Suppressor macrophage (primary cell): ENCODE data around the gene PDE4D.
"Not testable (repeated sequence)": the region's sequence is repeated elsewhere in the genome, so short reads cannot be mapped to it uniquely, and the experiment has no call there.

Source experiments
- DNase-seq, 4 experiments: peaks; one replicate each; pipeline ENCODE4 v3.0.0-alpha.2; 2020 to 2022

Gene PDE4D

GRCh38 chr5:59600998-59601397, 292.5 kb downstream of the PDE4D start:
- DNase-seq = no peak

DNA sequence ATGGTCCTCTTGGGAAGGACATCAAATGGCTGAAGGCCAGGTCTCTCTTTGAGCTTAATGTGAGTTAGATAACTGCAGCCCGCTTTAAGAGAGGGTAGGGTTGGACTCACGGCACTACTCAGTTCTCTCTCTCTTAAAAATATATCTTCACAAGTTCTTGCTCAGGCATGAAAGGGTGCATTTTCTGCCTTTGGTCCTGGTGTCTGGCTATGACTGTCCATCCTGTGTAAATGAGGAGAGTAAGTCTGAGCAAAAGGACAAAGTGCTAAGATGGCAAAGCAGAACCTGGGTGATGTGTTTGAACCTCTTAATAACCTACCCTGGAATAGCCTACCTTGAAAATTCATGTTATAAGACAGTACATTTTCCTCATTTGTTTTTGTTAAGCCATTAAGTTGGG, 293.4 kb downstream of the PDE4D start:
- no peak for DNase-seq

GRCh38 chr5:59599729-59600128, 293.8 kb downstream of the PDE4D start:
- no peak for DNase-seq

DNA sequence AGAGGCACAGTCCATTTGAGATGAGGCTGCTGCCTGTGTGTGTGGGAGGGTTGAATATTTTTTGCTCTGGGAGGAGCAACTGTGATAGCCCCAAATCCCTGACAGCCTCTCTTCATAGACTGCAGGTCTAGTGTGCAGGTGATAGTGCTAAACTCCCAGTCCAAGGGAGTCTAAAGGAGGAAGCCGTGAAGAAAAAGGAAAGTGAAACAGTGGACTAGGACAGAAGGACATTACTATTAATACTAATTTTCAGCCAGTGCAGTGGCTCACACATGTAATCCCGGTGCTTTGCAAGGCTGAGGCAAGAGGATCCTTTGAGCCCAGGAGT, 295.0 kb downstream of the PDE4D start:
- DNase-seq = peak; percentile 16 to 48 (median 21)

DNA sequence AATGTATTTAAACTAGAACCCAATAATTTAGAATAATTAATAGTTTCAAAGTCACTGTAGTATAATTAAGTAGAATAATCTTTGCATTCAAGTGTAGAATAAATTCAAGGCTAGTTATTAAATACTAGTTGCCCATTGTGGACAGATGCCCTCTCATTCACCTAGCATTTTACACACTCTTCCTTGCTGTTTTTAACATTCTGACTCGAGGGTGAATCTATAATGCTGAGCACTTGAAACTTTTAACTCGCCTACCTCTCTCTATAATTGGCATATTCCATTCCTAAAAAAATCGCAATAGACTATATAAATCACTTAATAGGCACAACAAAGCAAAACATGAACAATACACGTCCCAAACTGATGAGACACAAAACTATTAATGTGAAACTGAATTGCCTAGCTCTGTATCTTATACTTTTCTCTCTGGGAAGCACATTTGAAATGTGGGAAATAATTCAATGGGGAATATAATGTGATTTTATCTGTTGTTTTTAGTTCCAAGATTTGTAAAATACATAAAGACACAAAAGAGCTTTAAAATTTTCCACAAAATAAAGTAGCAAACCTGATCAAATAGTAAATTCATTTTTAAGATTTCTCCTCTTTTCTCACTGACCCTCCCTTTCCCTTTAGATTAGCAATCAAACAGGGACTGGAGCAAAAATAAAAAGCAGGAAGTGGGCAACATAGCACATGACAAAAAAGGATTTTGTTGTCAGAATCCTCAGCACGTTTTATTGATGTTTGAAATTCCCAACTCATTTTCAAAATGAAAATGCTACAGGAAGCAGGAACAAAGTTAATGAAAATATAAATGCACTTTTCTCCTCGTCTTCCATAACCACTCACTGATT, 295.6 kb downstream of the PDE4D start:
- peak in 2 of 4 experiments; percentile 33 to 36 for DNase-seq

DNA sequence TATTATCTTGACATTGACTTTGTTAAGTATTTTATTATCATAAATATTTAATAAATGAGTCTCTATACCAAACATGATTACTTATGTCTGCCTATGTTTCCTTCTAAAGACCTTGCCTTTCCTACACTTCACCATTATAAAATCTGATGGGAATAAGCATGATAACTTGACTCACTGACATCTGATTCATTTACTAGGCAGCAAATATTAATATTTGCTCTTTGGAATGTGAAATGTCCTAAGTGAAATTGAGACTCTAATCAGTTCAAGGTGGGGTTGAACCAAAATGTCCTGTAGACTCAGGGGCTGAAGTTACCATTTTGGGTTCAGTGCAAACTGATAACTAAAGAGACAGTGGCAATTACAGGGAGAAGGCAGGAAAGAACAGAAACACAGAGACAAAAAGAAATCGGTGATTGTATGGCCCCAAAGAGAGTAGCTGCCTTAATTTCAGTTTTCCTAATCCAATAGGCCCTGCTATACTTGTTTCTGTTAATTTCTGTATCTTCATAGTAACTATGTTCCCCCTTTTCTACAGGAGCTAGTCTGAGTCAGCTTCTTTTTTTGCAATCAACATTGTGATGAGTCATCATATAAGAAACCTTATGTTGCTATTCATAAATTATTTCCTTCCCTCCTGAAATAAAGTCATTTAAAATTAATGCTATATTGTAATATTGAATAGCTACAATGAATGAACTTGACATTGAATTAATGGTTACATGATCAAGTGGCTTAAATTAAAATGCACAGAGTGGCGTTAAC, 296.8 kb downstream of the PDE4D start:
- peak; percentile 13 to 74 (median 44) for DNase-seq

GRCh38 chr5:59594118-59594517, 299.4 kb downstream of the PDE4D start:
- DNase-seq = not testable (repeated sequence)

DNA sequence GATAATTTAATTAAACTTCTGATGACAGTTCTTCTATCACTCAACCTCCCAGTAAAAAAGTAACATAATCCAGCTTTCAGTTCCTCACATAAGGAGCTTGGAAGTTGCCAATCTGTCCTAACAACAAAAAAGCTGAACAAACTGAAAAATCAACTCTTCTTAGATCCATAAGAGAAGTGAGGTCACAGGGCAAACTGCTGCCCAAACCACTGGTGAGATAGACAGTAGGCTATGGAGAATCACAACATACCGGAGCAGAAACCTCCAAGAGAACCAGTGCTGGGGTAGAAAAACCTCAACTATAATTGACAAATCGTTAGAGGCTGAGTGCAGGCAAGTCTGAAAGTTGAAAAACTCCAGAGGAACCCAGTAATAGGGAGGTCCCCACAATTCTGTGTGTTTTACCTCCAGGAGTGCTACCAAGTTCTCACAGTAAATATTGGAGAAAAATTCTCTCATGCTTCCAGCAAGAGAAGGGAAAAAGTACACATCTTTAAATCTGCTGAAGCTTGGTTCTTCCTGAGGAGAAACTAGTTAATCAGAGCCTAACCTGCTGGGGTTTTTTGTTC, 300.0 kb downstream of the PDE4D start:
- peak; percentile 32 to 73 (median 60) for DNase-seq

DNA sequence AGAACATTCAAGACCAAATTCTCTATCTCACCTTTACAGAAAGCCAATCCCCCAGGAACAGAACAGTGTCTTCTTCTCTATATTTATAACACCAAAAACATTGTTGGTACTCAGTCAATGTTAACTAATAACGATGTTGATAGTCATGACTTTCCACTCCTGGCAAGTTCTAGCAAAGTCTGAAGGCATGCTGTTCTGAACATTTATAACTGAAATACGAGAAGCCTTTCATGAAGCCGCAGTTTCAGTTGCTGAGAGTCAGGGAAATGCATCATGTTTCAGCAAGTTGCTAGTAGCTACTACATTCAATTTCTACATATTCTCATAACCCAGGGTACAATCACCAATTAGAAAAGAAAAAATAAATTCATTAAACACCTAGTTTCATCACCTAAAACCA, 301.4 kb downstream of the PDE4D start:
- DNase-seq = no peak

DNA sequence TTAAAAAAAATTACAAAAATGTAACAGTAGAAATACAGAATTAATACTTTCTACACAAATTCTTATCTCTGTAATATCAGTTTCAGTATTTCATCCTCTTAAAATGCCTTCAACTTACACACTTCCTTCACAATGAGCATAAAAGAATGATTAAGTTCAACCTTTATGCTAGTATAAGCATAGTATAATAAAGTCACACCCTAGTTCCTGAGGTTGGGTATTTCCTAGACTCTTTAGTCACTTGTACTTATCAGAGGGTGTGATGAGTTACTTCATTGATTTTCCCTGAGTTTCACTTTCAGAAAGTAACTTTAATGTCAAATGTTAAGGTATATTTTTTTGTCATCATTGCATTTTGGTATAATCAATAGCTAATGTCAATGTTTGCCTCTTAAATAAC, 302.4 kb downstream of the PDE4D start:
- DNase-seq = no peak

GRCh38 chr5:59588922-59589321, 304.6 kb downstream of the PDE4D start:
- no peak for DNase-seq

GRCh38 chr5:59587489-59588337, 305.8 kb downstream of the PDE4D start:
- DNase-seq = peak in 1 of 4 experiments; percentile 18

GRCh38 chr5:59586841-59587240, 306.7 kb downstream of the PDE4D start:
- DNase-seq = no peak

DNA sequence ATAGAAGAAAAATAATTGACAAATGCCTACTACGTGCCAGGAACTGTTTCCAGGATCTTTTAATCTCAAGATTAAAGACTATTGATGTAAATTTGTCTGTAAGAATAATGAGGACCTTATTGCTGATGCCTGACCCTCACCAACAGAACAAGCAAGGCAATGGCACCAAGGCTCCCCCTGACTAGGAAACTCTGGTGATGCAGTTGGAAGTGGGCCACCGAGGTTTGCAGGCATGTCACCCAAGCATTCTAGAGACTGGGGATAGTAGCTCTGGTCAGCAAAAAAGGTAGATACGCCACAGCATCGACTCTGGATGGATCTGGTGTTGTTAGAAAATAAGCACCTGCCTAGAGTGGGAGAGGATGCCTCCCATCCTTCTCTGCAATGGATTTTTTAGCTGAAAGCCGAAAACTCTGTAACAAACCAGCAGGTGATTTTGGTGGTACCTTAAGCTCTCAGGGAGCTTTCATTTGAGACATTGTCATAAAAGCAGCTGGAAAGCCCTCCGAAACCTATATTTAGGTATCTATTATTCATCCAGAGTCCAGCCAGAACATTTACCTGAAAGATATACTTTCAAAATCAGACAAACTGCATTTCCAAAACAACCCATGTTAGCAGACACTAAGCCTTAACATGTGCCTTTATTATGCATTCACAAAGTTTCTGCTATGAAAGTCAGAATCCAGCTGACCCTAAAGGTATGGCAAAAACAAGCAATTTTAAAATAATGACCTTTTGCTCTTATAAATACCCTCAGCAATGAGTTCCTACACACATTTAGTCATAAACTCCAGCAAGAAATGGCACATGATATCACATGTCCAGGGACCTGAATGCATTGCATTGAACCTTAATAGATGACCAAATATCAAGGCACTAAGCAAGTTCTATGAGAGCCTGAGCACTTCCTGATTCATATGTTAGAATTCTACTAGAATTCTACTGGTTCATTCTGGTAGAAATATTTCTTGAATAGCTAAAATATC, 308.4 kb downstream of the PDE4D start:
- peak in 1 of 4 experiments; percentile 25 for DNase-seq

- no peak for DNase-seq
Observed at GRCh38 chr5:59583810-59584562, 309.5 kb downstream of the PDE4D start.

DNA sequence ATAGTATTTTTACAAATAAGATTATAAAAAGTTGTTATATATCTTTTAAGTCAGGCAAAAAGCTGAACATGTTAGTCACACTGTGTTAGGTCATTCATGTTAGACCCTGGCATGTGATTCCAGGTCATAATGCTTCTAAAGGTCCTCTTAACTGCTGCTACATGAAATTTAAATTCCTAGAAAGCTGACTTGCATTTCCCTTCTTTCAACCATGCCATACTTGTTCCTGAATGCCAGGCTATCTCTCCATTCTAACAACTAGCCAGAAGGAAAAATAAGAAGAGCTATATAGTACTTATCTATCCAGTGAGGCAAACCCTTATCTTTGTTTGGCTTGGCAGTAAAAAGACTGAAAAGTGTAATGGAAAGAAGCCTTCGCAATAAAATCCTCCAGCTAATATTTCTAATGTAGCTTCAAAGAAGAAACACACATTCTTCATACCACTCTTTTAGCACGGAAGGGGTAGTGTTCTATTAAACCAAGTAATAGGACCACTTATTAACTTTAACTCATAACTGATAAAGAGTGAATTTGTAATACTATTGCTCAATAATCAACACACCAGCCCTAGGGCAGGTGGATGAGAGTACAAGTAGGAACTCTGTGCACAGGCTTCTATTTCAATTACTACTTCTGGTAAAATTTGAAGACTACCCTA, 310.2 kb downstream of the PDE4D start:
- peak; percentile 9 to 68 (median 39) for DNase-seq

GRCh38 chr5:59582746-59583145, 310.8 kb downstream of the PDE4D start:
- DNase-seq = no peak

GRCh38 chr5:59579824-59580167, 313.7 kb downstream of the PDE4D start:
- DNase-seq = no peak

- no peak for DNase-seq
Observed at GRCh38 chr5:59579101-59579823, 314.3 kb downstream of the PDE4D start.
